Measurements from ENCODE around the gene CCDC137. TPM values are rescaled to one million over a fixed set of nuclear protein-coding genes. Genes with fewer than 3 reads are reported as not detected.

CCDC137 gene
- total and polyA plus RNA-seq, 2 of the 13 experiments (the other 11 are each of a cell fraction or from before 2014, with no cell fraction given) = 14.6 to 39.1 TPM

DNA sequence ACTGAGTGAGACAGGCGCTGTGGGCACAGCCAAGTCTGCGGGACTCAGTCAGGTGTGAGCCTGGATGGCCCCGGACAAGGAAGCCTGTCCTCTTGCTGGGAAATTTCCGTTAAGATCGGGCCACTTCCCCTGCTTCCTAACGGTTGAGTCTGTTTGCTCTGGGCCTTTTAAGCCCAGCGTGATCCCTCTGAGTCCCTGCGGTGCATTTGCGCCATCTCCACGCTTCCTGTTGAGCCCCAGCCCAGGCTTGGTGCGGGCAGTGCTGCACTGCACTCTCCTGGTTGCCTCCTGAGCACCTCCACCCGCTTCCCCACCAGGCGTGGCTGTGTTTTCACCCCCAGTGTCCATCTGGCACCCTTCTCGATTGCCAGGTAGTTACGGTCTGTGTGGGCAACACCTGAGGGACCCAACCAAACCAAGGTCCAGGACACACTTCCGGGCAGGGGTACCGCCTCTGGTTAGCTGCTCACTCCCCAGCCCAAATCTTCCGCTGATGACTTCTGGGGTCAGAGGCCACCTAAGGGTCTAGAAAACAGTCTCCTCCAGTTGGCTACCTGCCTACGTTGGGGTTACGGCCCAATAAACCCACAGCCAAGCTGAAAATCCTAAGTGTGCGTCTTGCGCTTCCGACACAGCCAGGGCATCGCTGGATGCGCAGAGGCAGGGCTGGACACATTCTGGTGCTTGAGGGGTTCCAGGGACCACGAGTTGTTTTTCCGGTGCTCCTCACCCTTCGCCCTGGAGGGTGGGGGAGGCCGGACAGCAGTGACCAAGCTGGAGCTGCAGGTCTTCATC, 44.2 kb downstream of the CCDC137 start (continued):
- TF ChIP-seq, protein P1, sequence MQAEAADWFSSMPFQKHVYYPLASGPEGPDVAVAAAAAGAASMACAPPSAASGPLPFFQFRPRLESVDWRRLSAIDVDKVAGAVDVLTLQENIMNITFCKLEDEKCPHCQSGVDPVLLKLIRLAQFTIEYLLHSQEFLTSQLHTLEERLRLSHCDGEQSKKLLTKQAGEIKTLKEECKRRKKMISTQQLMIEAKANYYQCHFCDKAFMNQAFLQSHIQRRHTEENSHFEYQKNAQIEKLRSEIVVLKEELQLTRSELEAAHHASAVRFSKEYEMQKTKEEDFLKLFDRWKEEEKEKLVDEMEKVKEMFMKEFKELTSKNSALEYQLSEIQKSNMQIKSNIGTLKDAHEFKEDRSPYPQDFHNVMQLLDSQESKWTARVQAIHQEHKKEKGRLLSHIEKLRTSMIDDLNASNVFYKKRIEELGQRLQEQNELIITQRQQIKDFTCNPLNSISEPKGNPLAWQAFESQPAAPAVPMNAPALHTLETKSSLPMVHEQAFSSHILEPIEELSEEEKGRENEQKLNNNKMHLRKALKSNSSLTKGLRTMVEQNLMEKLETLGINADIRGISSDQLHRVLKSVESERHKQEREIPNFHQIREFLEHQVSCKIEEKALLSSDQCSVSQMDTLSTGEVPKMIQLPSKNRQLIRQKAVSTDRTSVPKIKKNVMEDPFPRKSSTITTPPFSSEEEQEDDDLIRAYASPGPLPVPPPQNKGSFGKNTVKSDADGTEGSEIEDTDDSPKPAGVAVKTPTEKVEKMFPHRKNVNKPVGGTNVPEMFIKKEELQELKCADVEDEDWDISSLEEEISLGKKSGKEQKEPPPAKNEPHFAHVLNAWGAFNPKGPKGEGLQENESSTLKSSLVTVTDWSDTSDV (CRISPR knock-in tag; IDR thresholded peaks at IDR 0.05) = no peak
- TF ChIP-seq, protein P2, sequence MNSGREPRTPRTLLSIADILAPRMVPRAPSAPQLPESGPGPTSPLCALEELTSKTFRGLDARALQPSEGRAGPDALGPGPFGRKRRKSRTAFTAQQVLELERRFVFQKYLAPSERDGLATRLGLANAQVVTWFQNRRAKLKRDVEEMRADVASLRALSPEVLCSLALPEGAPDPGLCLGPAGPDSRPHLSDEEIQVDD (CRISPR knock-in tag; IDR thresholded peaks at IDR 0.05; ENCODE audit: borderline replicate concordance) = no peak
- TF ChIP-seq ZNF558 (CRISPR knock-in tag; IDR thresholded peaks at IDR 0.05; ENCODE audit: borderline replicate concordance) (no peak), RBFOX2 (IDR thresholded peaks at IDR 0.05; ENCODE audit: low read depth, low read length) (0 out of 2 replicates have a peak, but pooled peaks have one; percentile 19), MED13 (CRISPR knock-in tag; IDR thresholded peaks at IDR 0.05) (no peak), EED (CRISPR knock-in tag; IDR thresholded peaks at IDR 0.05) (peak; percentile 52; the same call in 1 of the 2 replicates), CAMTA2 (CRISPR knock-in tag; IDR thresholded peaks at IDR 0.05; ENCODE audit: borderline replicate concordance) (peak; percentile 51; the same call in 1 of the 2 replicates), AKAP8 (CRISPR knock-in tag; IDR thresholded peaks at IDR 0.05) (peak; percentile 59; the same call in 1 of the 2 replicates), ZNF383 (CRISPR knock-in tag; IDR thresholded peaks at IDR 0.05; ENCODE audit: borderline replicate concordance) (no peak), ZNF562 (CRISPR knock-in tag; IDR thresholded peaks at IDR 0.05; ENCODE audit: borderline replicate concordance) (no peak), ZNF430 (CRISPR knock-in tag; IDR thresholded peaks at IDR 0.05) (0 out of 2 replicates have a peak, but pooled peaks have one; percentile 15), ZNF496 (CRISPR knock-in tag; IDR thresholded peaks at IDR 0.05; ENCODE audit: insufficient replicate concordance) (no peak), ZNF792 (CRISPR knock-in tag; IDR thresholded peaks at IDR 0.05) (0 out of 2 replicates have a peak, but pooled peaks have one; percentile 36), BCL6 (CRISPR knock-in tag; IDR thresholded peaks at IDR 0.05) (no peak), ZNF768 (CRISPR knock-in tag; IDR thresholded peaks at IDR 0.05) (no peak)
- TF ChIP-seq, protein P3, sequence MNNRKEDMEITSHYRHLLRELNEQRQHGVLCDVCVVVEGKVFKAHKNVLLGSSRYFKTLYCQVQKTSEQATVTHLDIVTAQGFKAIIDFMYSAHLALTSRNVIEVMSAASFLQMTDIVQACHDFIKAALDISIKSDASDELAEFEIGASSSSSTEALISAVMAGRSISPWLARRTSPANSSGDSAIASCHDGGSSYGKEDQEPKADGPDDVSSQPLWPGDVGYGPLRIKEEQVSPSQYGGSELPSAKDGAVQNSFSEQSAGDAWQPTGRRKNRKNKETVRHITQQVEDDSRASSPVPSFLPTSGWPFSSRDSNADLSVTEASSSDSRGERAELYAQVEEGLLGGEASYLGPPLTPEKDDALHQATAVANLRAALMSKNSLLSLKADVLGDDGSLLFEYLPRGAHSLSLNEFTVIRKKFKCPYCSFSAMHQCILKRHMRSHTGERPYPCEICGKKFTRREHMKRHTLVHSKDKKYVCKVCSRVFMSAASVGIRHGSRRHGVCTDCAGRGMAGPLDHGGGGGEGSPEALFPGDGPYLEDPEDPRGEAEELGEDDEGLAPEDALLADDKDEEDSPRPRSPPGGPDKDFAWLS (CRISPR knock-in tag; IDR thresholded peaks at IDR 0.05; ENCODE audit: borderline replicate concordance) = no peak
- TF ChIP-seq, protein P4, sequence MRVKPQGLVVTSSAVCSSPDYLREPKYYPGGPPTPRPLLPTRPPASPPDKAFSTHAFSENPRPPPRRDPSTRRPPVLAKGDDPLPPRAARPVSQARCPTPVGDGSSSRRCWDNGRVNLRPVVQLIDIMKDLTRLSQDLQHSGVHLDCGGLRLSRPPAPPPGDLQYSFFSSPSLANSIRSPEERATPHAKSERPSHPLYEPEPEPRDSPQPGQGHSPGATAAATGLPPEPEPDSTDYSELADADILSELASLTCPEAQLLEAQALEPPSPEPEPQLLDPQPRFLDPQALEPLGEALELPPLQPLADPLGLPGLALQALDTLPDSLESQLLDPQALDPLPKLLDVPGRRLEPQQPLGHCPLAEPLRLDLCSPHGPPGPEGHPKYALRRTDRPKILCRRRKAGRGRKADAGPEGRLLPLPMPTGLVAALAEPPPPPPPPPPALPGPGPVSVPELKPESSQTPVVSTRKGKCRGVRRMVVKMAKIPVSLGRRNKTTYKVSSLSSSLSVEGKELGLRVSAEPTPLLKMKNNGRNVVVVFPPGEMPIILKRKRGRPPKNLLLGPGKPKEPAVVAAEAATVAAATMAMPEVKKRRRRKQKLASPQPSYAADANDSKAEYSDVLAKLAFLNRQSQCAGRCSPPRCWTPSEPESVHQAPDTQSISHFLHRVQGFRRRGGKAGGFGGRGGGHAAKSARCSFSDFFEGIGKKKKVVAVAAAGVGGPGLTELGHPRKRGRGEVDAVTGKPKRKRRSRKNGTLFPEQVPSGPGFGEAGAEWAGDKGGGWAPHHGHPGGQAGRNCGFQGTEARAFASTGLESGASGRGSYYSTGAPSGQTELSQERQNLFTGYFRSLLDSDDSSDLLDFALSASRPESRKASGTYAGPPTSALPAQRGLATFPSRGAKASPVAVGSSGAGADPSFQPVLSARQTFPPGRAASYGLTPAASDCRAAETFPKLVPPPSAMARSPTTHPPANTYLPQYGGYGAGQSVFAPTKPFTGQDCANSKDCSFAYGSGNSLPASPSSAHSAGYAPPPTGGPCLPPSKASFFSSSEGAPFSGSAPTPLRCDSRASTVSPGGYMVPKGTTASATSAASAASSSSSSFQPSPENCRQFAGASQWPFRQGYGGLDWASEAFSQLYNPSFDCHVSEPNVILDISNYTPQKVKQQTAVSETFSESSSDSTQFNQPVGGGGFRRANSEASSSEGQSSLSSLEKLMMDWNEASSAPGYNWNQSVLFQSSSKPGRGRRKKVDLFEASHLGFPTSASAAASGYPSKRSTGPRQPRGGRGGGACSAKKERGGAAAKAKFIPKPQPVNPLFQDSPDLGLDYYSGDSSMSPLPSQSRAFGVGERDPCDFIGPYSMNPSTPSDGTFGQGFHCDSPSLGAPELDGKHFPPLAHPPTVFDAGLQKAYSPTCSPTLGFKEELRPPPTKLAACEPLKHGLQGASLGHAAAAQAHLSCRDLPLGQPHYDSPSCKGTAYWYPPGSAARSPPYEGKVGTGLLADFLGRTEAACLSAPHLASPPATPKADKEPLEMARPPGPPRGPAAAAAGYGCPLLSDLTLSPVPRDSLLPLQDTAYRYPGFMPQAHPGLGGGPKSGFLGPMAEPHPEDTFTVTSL (CRISPR knock-in tag; IDR thresholded peaks at IDR 0.05; ENCODE audit: borderline replicate concordance) = no peak
- TF ChIP-seq, protein P5, sequence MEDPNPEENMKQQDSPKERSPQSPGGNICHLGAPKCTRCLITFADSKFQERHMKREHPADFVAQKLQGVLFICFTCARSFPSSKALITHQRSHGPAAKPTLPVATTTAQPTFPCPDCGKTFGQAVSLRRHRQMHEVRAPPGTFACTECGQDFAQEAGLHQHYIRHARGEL (CRISPR knock-in tag; IDR thresholded peaks at IDR 0.05) = 0 out of 2 replicates have a peak, but pooled peaks have one; percentile 93
